Measurements from ENCODE around the gene KCNT2. TPM values are rescaled to one million over a fixed set of nuclear protein-coding genes. Genes with fewer than 3 reads are reported as not detected.

Gene KCNT2
- total RNA-seq, 1 donor from 2014 or later: 28.1 TPM

DNA sequence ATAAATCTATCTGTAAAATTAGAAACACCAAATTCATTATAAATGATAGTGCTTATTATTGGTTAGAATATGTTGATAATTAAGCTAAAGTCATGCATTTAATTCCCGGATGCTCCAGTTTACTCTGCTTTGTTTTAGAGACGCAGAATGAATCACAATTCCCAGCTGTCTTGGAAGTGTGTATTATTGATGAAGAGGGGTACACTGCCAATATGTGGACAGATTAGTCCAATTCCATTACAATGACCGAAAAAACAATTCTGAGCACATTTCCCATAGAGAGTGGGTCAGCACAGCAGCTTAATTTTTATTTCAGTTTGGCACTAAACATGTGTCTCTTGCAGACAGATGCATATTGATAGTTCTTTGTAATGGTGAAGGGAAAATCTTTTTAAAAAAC, 146.7 kb downstream of the KCNT2 start:
- no peak for DNase-seq (ENCODE audit: low spot score in 2 of 2)

DNA sequence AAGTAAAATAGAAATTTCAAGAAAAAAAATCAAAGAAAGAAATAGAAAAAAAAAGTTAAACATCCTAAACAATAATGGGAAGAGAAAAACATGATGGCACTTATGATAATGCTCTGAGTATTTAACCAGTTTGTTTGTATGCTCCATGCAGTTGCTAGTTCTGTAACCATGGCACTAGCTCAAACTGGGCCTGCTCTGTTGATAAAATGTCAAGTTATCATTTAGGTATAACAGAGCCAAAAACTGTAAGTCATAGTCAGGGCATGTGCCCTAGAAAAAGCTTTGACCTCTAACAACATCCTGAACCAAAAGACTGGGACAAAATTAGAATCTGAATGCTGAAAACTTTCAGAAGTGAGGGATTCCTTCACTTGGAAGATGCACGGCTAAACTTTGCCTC, 148.9 kb downstream of the KCNT2 start:
- FAIRE-seq: no peak
- no peak for DNase-seq (ENCODE audit: low spot score in 2 of 2)

More for the DNA sequence above, 146.7 kb downstream of the KCNT2 start:
- FAIRE-seq: no peak

DNA sequence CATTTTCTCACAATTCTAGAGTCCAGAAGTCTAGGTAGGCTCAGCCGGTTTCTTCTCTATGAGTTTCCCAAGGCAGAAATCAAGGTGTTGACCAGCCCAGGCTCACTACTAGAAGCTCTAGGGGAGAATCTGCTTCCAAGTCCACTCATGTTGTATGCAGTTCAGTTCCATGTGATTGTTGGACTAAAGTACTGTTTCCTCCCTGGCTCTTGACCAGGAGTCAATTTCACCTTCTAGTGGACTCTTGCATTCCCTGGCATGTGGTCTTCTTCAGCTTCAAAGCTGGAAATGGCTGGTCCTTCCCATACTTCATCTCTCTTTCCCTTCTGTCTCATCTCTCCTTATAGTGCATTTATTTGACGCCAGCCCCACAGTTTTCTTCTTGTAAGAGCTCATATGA, 153.4 kb downstream of the KCNT2 start:
- no peak for DNase-seq (ENCODE audit: low spot score in 2 of 2)
- FAIRE-seq: no peak

DNA sequence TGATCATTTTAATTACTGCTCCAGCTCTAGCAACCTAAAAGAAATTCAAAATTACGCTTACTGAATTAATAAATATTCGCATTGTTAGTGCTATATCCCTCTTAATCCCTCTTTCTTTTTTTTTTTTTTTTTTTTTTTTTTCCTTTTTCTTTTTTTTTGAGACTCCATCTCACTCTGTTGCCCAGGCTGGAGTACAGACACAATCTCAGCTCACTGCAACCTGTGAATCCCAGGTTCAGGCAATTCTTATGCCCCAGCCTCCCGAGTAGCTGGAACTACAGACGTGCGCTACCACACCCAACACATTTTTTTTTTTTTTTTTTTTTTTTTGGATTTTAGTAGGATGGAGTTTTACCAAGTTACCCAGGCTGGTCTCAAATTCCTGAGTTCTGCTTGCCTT, 157.1 kb downstream of the KCNT2 start:
- DNase-seq (ENCODE audit: low spot score in 2 of 2) (no peak), FAIRE-seq (no peak)

DNA sequence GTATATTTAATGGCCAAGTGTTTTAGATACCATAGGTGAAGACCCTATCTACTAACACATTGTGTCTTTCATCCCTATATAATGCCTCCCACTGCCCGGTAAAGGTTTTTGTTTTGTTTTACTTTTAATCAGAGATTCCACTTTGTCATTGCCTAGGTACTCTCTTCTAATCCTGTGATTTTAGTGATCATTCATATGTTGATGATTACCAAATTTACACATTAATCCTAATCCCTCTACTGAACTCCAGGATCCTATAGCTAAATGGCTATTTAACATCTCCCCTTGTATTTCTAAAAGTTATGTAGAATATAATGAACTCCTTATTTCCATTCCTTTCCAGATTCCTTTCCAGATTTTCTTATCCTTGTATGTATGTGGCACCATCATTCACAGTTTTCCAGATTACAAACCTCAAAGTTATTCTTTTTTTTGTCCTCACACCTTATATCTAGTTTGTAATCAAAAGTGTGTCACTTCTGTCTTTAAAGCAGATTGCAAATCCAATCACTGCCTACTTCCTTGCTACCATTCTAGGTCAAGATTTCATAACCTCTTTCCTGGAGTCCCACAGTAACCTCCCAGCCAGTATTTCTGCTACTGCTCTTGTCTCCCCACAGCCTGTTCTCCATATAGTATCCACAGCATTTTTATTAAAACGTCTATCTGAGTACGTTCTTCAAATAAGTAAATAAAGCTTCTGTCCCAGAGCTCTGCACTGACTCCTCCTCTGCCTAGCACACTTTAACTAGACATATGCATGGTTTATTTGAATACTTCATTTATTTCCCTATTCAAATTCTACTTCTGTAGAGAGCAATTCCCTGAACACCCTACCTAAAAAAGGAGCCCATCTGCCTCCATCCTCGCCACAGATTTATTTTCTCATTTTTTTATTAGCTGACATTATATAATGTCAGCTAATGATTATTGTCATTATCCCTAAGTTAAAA, 157.8 kb downstream of the KCNT2 start:
- no peak for DNase-seq (ENCODE audit: low spot score in 2 of 2)

DNA sequence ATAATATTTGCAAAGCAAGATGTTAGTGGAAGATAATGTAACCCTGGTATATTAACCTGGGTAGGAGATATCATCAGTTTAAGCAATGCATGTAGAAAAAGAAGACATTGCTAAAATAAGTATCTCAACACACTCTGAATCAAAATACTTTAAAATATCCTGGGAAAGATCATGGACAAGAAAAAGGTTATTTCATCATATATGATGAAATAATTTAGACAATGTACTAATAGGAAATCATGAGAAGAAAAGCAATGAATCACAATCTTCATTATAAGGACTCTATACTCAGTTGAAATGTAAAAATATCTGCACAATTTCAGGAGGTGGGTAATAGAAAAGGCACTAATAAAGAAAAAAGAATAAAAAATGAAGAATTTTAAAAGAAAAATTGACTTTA, 158.8 kb downstream of the KCNT2 start:
- FAIRE-seq: no peak

More for the DNA sequence above, 157.8 kb downstream of the KCNT2 start:
- FAIRE-seq: no peak

DNA sequence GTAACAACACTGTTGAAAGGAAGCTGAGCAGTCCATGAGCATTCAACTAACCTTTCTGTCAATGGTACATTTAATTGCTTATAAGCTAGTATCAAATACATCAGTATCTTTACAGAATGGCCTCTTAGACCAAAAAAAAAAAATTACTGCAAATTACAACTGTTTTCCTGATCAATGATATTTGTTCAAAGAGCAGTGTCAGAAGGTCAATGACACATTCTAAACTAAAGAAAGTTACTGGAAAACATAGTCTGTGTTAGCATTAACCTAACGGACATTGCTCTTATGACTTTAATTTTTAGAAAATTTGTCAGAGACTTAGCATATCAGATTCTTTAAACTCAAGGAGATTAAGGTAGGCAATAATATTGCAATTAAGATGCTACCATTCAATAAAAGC, 162.5 kb downstream of the KCNT2 start:
- FAIRE-seq (no peak), DNase-seq (ENCODE audit: low spot score in 2 of 2) (no peak)

More for the DNA sequence above, 158.8 kb downstream of the KCNT2 start:
- no peak for DNase-seq (ENCODE audit: low spot score in 2 of 2)

DNA sequence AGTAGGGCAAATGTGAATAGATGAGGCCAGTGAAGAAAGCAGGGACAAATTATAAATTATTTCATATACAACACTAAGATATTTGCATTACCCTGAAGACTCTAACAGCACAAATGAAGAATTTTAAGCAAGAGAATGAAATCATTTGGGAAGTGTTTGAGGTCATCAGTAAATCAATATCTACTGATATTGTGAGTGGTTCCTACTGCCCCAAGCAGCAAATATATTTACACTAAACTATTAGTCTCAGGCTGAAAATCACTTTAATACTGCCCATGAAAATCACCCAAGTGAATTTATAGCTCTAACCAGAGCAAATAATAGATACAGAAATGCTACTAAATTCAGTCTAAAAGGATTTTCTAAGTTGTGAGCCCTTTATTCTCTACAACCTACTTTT, 163.6 kb downstream of the KCNT2 start:
- FAIRE-seq: no peak

DNA sequence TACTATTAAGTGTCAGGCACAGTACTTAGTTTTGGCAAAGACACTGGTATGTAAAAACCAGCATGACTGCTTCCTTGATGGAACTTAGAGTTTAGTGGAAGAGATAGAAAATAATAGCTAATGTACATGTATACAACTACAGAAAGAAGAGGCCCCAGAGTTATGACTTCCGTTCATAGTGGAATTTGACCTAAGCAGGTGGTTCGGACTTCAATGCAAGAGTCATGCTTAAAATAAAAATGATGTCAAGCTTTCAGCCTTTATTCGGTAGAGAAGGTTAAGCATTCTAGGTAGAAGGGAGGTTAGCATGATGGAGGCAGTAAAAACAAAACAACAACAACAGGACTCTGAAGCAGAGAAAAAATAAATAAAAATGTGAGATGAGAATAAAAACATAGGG, 165.9 kb downstream of the KCNT2 start:
- no peak for DNase-seq (ENCODE audit: low spot score in 2 of 2)
- no peak for FAIRE-seq

More for the DNA sequence above, 163.6 kb downstream of the KCNT2 start:
- DNase-seq (ENCODE audit: low spot score in 2 of 2): no peak

DNA sequence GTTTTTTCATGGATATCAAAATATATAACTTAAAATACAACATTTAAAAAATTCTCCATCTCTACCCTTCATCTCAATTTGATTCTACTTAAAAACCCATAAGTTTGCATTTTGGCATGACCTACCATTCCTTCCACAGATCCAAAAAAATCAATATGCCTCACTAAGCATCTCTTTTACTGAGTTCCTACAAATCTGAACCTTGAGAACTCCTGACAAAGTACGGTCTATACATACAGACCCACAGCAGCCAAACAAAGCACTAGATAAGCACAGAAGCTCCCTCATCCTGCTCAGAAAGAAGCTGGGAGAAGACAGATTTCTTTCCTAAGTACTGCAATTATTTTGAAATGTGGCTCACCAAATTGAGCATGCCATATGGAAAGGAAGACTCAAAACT, 167.5 kb downstream of the KCNT2 start:
- DNase-seq (ENCODE audit: low spot score in 2 of 2) (no peak), FAIRE-seq (no peak)

DNA sequence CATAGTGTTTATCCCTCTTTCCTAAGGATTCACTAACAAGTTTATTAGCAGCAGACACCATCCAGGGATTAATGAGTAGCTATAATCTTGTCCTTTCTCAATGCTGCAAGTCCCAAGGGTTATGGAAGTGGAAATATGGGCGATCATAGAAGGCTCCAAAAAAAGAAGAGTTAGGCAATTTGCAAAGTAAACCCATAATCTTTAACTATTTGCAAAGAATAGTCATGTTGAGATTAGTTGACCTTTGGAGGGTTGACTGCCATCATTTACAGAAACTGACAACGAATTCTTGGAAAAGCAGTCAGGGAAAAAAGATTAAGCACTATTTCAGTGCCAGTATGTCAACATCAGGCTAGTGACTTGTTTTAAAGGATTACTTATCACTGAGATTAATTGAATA, 169.9 kb downstream of the KCNT2 start:
- FAIRE-seq (no peak), DNase-seq (ENCODE audit: low spot score in 2 of 2) (no peak)

DNA sequence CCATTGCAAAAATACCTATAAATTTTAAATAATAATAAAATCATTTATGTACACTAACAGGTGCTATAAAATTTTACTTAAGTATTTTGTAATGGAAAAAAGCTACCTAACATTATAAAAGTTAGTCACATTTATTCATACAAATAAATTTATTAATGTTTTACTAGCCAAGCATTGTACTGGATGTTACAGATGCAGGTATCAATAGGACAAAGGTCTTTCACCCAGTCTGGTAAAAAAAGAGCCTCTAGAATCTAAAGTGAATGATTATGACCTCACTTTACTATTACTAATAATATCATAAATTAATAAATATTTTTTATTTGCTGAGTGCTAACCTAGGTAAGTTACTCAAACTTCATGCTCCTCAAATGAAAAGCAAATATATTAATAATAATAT, 170.6 kb downstream of the KCNT2 start:
- FAIRE-seq (no peak), DNase-seq (ENCODE audit: low spot score in 2 of 2) (no peak)

DNA sequence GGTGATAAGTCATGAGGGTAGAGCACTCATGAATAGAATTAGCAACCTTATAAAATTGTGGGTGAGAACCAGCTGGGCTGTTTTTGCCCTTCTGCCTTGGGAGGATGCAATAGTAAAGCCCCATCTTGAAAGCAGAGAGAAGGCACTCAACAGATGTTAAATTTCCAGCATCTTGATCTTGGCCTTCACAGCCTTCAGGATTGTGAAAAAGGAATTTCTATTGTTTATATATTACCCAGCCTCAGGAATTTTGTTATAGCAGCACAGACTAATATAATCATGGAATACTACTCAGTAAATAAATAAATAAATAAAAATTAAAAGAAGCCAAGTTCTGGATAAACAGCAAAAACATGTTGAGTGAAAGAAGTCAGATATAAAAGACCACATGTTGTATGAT, 175.2 kb downstream of the KCNT2 start:
- DNase-seq (ENCODE audit: low spot score in 2 of 2): no peak
- FAIRE-seq: no peak

DNA sequence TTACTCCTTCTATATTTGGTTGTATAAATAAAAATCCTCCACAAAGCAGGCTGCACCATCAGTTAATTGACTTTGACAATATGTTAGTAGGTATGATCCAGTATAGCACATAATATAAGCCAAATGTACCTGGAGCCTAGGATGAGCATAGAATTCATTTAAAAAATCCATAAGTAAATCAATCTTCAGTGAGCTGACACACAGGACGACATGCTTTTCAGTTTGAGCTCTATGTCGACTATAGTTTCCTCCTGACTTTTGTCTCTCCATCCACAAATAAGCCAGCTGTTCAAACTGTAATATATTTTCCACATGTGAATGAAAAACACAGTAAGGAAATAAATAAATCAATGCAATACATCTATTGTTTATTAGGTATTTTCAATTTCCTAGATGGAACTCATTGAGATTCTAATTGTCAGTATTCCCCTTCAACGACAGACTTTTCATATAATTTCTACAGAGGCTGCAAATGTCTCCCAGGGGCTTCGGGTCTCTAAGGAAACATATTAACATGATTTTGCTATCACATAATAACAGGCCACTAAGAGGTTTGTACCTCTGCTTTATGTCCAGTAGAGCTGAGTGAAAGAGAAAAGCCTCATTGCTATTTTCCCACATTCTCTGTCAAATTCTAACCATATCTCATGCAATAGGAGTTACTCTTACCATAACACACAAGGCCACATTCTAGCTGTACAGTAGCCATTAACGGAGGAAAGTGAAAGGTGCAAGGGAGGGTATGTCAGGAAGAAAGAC, 180.1 kb downstream of the KCNT2 start:
- no peak for DNase-seq (ENCODE audit: low spot score in 2 of 2)

DNA sequence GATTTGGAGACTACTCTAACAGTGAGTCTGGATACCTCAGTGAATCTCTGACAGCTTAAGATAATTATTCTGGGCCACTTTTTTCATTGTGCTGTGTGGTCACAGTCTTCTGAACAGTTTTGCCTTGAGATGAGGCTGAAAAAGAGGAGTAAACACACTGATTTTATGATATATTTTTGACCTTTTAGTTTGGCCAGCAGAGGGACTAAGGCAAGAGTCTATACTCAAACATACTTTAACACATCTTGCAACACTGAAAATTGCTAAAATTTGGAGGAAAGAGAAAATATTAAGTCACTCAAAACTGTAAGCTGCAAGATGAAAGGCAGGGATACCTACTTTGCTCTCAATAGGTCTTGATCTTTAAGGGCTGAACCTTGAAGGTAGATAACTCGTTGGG, 182.7 kb downstream of the KCNT2 start:
- DNase-seq (ENCODE audit: low spot score in 2 of 2) (no peak), FAIRE-seq (no peak)

More for the DNA sequence above, 180.1 kb downstream of the KCNT2 start:
- no peak for FAIRE-seq

DNA sequence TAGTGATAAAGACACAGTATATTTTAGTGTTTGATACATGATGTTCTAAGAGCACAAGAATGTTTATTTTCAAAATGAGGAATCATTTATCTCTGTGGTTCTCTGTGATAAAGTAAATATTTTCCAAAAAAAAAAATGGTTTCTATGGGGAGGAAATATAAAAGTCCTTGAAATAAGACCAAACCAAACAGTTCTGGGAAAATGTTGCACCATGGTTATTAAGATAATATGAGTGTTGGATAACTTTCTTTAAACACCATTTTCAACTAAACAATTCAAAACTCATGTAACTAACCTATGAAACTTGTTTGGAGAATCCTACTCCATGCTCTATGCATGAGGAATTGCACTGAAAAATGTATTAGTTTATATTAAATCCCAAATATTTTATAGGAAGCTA, 184.6 kb downstream of the KCNT2 start:
- no peak for DNase-seq (ENCODE audit: low spot score in 2 of 2)

DNA sequence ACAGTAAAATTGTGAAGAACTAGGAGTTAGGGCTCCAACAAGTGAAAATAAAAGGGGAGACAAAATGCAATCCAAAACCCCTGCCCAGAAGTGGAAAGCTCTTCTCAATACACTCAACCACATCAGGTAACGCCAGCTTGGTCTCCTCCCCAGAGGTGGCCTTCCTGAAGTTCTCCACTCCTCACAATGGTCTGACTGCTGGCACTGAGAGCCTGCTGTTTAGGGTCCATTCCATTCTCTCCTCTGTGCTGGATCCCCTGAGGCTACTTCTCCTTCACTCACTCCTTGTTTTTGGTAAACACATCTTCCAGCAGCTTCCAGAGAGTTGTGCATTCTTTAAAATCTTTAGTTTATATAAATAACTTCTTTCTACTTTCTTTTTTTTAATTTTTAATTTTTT, 189.5 kb downstream of the KCNT2 start:
- no peak for FAIRE-seq
- no peak for DNase-seq (ENCODE audit: low spot score in 2 of 2)

More for the DNA sequence above, 184.6 kb downstream of the KCNT2 start:
- no peak for FAIRE-seq

DNA sequence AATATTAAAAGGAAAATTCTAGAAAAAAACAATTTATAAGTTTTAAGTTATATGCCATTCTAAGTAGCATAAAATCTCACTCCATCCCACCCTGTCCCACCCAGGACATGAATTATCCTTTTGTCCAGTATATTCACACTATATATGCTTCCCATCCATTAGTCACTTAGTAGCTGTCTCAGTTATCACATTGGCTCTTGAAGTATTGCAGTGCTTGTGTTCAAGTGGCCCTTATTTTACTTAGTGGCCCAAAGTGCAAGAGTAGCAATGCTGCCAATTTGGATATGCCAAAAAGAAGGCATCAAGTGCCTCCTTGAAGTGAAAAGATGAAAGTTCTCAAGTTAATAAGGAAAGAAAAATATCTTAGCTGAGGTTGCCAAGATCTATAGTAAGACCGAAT, 192.3 kb downstream of the KCNT2 start:
- no peak for FAIRE-seq
- no peak for DNase-seq (ENCODE audit: low spot score in 2 of 2)

DNA sequence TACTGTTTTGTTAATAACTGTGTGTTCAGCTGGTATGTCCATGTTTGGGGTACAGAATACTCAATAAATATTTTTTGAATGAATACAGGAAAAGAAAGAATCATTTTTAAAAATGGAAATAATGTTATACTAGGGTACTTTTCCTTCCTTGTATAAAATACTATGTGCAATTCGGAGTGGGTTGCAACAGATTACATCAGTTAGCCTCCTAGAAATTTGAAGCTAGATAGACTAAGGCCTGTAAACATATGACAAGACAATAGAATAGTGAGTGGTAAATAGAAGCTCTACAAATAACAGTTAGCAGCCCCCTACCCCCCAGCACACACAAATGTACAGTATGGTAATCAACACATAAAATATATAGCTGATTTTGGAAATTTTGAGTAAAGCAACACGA, 195.9 kb downstream of the KCNT2 start:
- no peak for DNase-seq (ENCODE audit: low spot score in 2 of 2)

DNA sequence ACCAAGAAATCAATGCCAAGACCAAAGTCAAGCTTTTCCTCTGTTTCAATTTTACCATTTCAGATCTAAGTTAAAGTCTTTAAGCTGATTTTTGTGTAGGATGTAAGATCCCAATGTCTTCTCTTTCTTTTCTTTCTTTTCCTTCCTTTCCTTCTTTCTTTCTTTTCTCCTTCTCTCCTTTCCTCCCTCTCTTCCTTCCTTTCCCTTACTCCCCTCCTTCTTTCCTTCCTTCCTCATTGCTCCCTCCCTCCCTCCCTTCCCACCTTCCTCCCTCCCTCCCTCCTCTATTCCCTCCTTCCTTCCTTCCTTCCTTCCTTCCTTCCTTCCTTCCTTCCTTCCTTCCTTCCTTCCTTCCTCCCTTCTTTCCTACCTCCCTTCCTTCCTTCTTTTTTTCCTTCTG, 197.5 kb downstream of the KCNT2 start:
- DNase-seq (ENCODE audit: low spot score in 2 of 2): no peak

More for the DNA sequence above, 195.9 kb downstream of the KCNT2 start:
- no peak for FAIRE-seq

DNA sequence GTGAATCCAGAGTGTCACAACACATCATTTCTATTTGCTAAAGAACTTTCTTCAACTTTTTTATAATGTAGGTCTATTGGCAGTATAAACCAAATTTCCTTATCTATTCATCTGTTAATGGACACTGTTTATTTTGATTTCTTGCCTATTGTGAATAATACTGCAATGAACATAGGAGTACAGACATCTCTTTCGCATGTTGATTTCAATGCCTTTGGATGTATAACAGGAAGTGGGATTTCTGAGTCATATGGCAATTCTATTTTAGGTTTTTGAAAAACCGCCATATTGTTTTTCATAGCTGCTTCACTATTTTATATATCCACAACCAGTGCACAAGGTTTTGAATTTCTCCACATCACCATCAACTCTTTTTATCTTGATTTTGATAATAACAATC, 198.7 kb downstream of the KCNT2 start:
- DNase-seq (ENCODE audit: low spot score in 2 of 2) (no peak), FAIRE-seq (no peak)

More for the DNA sequence above, 197.5 kb downstream of the KCNT2 start:
- no peak for FAIRE-seq
